Measurements from ENCODE around the gene MTA3.

Gene MTA3

DNA sequence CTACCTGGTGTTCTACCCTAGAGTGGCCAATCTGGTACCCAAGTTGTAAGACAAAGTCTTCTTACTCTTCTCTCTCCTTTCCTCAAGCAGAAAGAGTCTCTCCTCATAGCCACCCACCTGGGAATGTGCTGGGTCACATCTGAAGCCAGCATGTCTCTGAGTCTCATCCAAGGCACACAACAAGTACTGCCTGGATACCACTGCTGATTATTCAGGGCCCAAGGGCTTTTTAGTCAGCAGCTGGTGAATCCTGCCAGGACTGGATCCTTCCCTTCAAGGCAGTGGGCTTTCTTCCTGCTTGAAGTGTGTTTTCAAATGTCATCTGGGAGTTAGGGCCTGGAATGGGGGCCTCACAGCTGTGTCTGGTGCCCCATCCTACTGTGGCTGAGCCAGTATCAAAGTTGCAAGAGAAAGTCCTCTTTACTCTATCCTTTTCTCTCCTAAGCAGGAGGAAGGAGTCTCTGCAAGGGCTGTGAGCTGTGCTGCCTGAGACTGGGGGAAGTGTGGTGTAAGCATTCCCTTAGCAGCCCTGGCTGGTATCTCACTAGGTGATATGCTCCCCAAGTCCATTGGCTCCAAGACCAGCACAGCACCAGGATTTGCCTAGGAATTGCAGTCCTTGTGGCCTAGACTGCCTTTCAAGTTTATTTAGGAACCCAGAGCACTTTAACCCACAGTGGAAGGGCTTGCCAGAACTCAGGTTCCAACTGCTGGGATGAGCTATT, 168.3 kb downstream of the MTA3 start:
- no peak for DNase-seq (ENCODE audit: low read depth)

DNA sequence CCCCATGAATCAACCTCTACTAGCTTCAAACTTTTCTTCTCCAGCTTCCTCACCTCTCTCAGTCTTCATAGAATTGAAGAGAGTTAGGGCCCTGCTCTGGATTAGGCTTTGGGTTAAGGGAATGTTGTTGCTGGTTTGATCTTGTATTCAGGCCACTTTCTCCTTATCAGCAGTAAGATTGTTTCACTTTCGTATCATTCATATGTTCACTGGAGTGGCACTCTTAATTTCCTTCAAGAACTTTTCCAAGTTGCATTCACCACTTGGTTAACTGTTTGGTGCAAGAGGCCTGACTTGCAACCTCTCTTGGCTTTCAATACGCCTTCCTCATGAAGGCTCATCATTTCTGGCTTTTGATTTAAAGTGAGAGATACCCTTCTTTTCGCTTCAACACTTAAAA, 172.7 kb downstream of the MTA3 start:
- DNase-seq (ENCODE audit: low read depth): no peak

DNA sequence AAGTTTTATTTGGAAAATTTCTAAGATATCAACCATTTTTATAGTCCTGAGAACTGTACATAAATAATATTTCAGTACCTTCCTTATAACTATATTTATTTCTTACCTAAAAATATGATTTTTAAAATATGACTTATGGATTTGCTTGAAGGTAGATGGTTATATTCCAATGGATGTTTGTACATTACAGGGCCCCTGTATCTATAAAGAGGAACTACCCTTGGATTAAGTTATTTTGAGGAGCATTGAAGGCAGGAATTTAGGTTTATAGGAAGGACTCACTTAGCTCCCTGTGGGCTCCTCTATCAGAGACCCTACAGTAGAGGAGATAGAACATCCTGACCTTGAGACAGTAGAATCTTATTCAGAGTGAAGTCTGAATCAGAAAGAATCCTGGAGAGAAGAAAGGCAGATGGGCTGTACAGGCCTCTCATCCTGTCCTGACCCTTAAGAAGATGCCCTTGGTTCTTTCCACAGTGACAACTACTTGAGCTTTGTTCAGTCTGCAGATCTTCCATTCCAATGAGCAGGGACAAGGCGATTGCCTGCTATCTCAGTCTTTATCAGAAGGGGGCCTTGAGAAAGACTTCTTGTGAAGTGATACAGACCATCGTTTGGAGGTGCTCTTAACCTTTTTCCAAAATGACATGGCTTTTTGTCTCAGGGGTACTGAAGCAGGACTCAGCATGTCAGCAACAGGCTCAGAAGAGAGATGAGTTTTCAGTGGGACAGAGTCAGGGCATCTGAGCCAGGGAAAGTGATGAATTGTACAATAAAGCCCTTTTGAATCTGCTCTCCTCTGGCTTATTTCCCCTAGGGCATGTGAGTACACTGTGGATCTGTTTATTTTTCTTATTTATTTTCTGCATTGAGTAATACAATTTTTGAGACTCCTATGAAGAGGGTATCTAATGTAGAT, 174.6 kb downstream of the MTA3 start:
- DNase-seq (ENCODE audit: low read depth): no peak

DNA sequence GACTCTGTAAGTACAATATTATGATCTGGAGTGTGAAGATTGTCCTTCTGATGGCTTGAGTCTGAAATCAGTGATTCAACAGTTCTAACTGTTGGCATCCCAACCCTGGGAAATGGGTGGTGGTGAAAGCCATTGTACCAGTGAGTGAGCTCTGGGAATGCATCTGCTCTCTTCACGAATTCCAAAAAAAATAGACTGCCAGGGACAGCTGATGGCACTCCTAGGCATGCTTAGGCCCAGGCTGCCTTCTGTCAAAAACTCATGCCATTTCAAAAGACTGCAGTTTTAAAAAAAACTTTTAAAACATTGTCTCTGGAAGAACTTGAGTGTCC, 175.2 kb downstream of the MTA3 start:
- no peak for DNase-seq (ENCODE audit: low read depth)

DNA sequence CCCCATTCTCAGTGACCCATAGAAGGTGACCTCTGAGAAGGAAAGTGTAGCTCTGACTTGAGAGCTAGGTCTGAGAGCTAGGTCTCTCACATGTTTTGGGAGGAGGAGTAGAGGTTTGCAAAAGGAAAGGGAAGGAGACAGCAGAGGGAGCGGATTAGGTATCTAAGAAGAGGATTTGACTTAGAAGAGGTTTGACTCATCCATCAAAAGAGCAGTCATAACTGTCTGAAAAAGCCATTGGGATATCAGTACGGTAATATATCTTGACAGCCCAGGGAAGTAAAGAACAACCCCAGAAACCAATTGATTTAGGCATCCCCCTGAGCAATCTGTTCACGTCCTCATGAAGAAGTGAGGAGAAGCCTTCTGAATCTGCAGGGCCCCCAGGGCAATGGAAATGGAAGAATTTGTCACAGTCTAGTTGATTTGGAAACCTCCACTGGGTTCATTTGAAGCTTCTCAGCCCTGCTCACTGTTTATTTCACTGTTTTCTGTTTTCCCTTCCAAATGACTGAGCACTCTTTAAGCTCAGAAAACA, 176.2 kb downstream of the MTA3 start:
- DNase-seq (ENCODE audit: low read depth): no peak

DNA sequence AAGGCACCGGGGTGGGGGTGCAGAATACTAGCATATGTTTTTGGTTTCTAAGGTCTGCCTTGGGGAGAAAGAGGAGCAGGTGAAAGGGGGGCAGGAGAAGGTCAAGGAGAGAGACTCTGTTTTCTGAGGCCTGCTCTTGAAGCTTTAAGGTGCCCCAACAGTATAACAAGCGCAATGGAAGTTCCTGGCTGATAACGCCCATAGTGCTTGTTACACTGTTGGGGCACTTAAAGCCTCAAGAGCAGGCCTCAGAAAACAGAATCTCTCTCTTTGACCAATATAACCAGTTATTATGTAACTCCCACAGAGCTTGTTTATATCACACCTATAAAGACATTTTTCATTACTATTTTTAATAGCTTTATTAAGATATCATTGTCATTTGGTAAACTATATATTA, 179.0 kb downstream of the MTA3 start:
- no peak for DNase-seq (ENCODE audit: low read depth)

DNA sequence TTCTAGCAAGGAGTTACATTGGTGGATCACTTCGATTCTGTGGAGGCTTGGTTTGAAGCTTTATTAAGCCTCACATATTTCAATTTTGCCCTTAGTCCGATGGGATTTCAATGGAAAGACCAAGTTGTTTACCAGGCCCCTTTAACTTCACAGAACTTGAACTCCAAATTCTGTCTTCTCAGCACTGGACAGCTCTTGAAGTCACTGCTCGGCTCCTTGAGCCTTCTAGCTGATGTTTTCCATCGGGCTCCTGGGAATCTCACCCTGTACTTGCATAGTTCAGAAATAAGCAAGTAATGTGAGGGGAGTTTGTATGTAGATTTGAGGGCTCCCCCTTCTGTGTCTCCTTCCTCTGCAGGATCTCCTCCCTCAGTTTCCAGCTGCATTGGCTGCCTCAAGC, 180.4 kb downstream of the MTA3 start:
- no peak for DNase-seq (ENCODE audit: low read depth)

DNA sequence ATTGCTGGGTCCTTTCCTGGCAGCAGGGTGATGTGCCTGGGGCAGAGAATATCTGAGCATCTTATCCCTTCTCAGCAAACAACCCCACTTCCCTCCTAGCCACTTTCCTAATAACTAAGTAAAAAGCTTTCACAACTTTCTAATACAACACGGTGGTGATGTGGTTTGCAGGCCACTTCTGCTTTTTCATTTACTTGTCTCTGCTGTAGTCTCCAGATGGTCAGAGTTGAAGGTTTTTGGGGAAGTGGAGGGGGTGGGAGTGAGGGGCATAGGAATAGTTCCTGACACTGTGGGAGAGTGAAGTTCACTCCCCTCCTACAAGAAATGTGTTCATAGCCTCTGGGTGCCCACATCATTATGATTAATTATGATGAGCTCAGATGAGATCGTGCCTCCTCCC, 183.9 kb downstream of the MTA3 start:
- no peak for DNase-seq (ENCODE audit: low read depth)

DNA sequence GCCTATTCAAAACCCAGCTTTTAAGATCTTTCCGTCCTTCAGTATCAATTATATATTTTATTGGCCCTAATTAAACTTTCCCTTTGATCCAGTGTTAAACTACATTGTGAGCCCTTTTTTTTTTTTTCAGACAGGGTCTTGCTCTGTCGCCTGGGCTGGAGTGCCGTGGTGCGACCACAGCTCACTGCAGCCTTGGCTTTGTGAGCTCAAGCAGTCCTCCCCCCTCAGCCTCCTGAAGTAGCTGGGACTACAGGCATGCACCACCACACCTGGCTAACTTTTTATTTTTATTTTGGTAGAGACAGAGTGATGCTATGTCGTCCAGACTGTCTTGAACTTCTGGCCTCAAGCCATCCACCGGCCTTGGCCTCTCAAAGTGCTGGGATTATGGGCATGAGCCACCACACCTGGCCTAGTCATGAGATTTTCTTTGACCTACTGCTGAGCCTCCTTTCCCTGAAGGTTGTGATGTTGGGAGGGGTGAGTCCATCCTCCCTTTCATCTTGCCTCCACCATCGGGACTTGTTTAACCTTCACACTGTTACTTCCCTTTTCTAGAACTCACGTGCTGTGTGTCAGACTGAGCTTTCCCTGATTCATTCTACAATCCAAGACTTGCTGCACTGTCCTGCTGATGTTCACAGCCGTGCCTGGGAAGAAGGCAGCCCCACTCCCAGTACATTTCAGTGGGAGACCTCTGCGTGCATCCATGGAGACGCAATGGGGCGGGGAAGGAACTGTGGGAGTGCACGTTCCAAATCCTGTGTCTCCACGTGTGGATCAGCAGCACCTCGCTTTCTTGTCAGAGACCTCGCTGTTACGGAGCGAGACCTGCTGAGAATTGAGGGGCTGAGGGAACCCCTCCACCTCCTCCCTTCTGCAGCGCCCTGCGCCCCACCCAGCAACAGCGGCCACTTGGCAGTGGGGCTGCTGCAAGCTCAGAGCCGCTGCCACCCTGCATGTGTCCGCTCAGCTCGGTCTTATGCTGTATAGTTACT, 184.7 kb downstream of the MTA3 start:
- DNase-seq (ENCODE audit: low read depth): no peak

DNA sequence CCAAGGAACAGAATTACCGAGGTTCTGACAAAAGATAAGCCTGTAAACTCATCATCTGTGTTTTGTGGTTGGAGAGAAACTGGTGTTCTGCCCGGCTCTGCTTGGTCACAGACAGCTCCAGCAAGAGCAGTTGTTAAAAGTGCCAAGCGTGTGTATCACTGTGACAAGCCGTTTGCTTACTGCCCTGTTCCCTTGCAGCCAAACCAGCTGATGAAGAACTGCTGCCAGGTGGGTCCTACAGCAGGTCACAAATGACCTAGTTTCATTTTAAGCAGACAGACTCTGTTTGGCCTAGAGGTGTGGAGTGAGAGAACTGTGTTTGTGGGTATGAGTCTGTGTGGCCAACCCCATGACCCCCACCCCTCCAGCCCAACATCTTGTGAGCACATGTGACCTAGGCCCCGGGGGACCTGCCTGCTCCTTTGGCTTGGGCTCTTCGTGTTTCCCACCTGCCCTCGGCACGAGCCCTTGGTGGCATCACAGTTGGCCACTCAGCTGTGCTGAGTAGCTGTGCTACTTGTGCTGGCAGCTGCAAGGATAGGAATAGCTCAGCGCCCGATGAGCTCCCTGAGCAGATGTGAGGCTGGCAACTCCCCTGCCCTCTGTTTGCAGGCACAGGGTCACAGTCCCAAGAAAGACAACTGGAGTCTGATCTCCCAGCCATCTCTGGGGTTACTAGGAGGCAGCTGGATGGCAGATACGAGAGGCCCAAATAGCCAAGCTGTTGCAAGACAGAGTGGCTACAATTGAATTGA, 185.8 kb downstream of the MTA3 start:
- no peak for DNase-seq (ENCODE audit: low read depth)

DNA sequence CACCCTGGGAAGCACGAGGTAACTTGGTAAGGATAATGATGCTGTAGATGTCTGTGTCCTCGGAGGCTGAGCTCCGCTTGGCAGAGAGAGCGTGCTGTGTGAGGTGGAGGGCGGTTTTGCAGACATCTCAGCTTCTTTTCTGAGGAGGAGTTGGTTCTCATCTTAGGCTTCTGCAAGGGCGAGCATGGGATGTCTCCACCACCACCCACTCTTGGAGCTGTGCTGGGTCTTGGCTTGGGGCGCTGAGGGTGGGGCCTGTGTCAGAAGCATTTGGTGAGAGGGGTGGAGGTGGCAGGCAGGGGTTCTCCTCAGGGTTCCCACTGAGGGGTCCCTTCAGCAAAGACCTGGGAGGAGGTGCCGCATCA, 186.3 kb downstream of the MTA3 start:
- no peak for DNase-seq (ENCODE audit: low read depth)

DNA sequence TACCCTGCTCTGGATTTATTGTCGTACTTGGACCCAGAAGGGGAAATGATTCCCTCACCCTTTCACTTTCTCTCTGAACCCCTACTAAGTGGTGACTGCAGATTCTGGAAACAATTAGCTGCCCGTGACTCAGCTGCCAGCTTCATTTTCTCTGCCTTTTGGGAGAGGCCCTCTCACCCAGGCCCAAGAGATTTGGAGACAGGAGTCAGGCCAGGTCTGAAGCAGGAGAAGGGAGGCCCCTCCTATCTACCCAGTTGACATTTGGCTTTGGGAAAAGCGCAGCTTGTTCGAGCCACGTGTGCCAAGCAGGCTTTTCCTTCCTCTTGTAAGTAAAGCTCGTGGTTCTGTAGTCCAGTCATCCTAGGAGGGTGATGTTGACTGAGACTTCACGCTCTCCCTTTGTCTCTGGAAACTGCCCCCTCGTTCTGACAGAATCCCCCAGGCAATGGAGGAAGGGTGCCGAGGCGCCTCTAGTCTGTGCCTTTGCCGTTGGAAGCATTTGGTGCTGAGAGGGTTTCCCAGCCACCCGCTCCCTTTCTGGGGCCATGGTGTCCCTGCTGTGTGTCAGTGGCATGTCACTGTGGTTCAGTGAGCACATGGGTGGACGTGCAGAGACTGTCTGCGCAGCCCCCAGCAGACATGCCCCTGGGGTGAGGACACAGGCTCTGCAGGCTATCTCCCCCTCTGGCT, 186.9 kb downstream of the MTA3 start:
- no peak for DNase-seq (ENCODE audit: low read depth)

DNA sequence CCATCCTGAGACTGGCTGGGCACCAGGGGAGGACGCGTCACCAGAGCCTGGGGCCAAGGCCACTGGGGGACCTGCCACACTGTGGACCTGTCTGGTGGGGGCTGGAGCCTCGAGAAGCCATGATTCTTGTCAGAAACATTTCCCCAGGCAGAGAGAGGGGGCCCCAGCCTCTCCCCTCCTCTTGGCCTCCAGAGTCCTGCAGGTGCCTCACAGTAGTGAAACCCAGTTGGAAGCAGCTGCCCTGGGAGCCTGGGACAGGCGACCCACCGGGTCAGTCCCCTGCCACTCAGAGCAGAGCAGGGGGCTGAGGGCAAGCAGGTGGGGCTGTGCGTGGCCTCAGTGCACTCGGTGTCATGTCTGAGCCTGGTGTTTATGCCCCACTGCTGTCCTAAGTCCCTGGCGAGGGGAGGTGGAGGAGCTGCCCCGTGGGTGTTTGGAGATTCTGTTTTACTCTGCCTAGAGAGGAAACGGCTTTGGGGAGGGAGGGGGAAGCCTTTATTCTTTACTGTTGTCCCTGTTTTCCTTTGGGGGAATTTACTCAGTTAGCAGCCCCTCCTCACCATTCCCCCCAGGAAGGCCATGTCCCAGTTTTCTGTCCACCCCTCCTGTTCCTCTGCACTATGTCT, 187.8 kb downstream of the MTA3 start:
- no peak for DNase-seq (ENCODE audit: low read depth)

DNA sequence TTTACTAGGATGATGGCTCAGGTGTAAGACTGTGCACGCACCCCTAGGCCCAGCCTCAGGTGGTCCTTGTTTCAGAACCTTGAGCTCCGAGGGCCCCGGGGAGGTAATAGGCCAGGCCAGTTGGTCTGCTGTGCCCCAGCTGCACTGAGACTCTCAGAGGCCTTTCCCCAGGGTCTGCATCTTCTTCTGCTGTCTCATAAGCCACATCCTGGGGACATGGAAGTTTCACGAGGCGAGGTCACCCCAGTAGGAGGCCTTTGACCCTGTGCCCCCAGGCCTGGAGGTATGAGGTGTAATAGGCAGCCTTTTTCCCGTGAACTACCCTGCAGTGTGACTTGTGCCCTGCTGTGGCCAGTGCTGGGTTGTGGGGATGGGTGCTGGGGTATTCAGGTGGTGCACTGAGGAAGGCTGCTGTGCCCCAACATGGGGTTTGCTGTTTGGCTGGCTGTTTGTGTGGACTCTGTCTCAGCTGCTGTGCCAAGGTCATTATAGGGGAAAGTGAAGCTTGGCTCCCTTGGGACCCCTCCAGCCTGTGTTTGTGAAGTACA, 188.6 kb downstream of the MTA3 start:
- no peak for DNase-seq (ENCODE audit: low read depth)

DNA sequence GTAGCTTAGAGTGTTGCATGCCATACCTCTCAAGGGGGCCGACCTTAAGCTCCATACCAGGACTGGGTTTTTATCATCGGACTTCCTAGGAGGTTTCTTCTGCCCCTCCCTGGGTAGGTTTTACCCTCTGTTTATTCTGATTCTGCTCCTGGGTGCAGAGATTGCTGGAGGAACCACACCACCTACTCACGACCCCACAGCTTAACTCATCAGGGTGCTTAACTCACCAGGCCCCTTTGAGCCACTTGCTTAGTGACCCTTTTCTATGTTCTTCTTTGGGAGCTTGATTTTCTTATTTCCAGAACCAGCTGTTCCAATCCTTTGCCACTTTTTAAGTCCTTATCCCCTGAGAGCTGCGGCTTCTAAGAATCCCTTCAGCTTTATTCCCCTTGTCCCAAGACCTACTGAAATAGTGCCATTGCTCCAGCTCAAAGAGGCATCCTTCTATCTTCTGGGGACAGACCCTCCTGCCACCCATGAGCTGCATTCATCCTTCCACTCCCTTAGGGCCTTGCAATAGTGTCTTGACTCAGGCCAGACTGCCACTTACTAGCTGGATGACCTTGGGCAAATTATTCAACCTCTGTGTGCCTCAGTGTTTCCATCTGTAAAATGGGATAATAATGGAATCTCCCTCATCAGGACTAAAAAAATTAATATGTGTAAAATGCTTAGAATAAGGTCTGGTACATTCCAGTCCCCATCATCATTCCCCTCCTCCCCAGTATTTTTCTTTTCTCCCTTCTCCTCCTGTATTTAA, 189.7 kb downstream of the MTA3 start:
- DNase-seq (ENCODE audit: low read depth): no peak

DNA sequence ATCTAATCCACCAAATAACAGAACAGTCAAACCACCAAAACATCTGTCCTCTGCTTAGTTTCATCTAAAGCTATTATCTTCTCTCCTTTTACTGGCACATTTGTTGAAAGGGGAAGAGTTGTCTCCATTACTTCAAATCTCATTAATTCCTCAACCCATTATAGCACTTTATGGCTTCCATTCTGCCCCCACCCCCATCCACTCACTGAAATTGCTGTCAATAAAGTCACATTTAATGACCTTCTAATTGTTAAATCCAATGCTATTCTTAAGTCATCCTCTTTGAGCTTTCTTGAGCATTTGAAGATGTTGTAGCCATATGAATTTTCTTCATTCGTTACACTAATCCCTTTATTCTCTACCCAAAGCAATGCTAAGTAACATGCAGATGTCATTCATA, 190.3 kb downstream of the MTA3 start:
- no peak for DNase-seq (ENCODE audit: low read depth)

DNA sequence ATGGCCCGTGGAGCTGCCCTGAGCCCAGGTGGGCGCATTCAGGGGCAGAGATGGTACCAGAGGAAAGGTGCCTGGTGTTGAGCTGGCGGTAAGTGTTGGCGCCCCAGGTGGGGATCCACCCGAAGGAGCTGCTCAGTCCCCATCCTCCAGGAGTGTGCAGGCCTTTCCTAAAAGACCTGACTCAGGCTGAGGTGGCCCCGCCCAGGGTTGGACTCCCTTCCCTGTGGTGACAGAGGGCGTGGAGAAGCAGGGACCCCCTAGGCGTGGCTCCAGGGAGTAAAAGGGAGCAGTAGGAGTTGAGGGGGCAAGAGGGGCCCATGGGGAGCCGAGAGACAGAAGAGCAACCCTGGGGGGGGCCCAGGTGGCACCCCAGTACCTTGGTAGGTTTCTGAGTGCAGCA, 193.1 kb downstream of the MTA3 start:
- DNase-seq (ENCODE audit: low read depth): no peak

DNA sequence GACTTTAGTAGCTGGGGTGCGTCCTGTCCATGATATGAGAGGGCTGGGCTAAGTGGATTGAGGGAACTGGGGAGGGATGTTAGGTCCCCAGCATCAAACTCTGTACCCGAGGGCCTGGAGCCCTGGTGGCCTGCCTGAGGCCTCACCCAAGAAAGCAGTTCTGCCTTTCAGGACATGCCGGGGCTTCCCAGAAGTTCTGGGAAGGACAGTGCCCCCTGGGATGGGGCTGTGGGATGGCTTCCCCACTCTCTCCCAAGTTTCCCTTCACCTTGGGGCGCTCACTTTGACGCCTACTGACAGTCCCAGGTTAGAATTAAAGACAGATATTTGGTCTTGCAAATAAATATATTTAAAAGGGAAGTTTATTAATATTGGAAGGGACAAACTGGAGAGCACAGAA, 193.7 kb downstream of the MTA3 start:
- no peak for DNase-seq (ENCODE audit: low read depth)

All from stimulated activated CD8-positive, alpha-beta memory T cell treated with anti-CD3 and anti-CD28 coated beads, Interleukin-12 subunit alpha, Interleukin-12 subunit beta, amount 100 ng/mL, for 1 hour (primary cell).